HUDEP-2 (cell line): Measurements from ENCODE around the gene PEF1.
A peak's percentile ranks its signal among the peaks of the same experiment; 100 is the strongest.

Experiments
- DNase-seq, 76 experiments: peaks; one replicate each; lab custom pipeline; 2025; ENCODE audit not compliant: unreplicated experiment in 76 of 76; lab: John Stamatoyannopoulos, UW

Gene PEF1

GRCh38 chr1:31671561-31672201, 27.0 kb upstream of the PEF1 start:
- no peak for DNase-seq

- DNase-seq, result no peak
Measured at GRCh38 chr1:31671147-31671546, 26.5 kb upstream of the PEF1 start.

GRCh38 chr1:31670593-31670964, 25.9 kb upstream of the PEF1 start:
- no peak for DNase-seq

GRCh38 chr1:31669786-31670592, 25.3 kb upstream of the PEF1 start:
- DNase-seq, result peak in 56 of 76 experiments; percentile 1 to 61 (median 36)

GRCh38 chr1:31669433-31669785, 24.7 kb upstream of the PEF1 start:
- DNase-seq, result no peak

GRCh38 chr1:31668303-31668883, 23.7 kb upstream of the PEF1 start:
- no peak for DNase-seq

GRCh38 chr1:31667065-31667785, 22.5 kb upstream of the PEF1 start:
- DNase-seq, result no peak

- DNase-seq, result no peak
Measured at GRCh38 chr1:31666263-31666963, 21.7 kb upstream of the PEF1 start.

- no peak for DNase-seq
Measured at GRCh38 chr1:31665234-31665878, 20.7 kb upstream of the PEF1 start.

GRCh38 chr1:31664528-31664927, 19.9 kb upstream of the PEF1 start:
- DNase-seq, result no peak

- DNase-seq, result peak in 30 of 76 experiments; percentile 2 to 47 (median 19)
Measured at GRCh38 chr1:31663622-31664452, 19.2 kb upstream of the PEF1 start.

- no peak for DNase-seq
Measured at GRCh38 chr1:31662463-31662862, 17.8 kb upstream of the PEF1 start.

GRCh38 chr1:31661856-31662255, 17.2 kb upstream of the PEF1 start:
- no peak for DNase-seq

- no peak for DNase-seq
Measured at GRCh38 chr1:31660871-31661455, 16.3 kb upstream of the PEF1 start.

- DNase-seq, result no peak
Measured at GRCh38 chr1:31659889-31660288, 15.2 kb upstream of the PEF1 start.

GRCh38 chr1:31658721-31659120, 14.0 kb upstream of the PEF1 start:
- DNase-seq, result no peak

GRCh38 chr1:31657972-31658510, 13.4 kb upstream of the PEF1 start:
- no peak for DNase-seq

- no peak for DNase-seq
Measured at GRCh38 chr1:31657020-31657804, 12.5 kb upstream of the PEF1 start.
